IMR-90 (cell line): ENCODE data around the gene BMP8A. TPM values are rescaled to one million over a fixed set of nuclear protein-coding genes. Genes with fewer than 3 reads are reported as not detected.

ENCODE experiments used
- ATAC-seq: fragments of 200-7000 bp; cut with Tn5 transposase; 2 replicates; pipeline ENCODE4 v1.9.1; 2020; ENCODE audit warnings: low read depth, mild to moderate bottlenecking, moderate library complexity
- BruUV-seq: library from RNA; stranded (reverse); fragments of 400-500 nt; replicated peaks from 2 replicates; lab custom pipeline; 2021; lab: Mats Ljungman, UMichigan
- CTCF ChIA-PET: fragments of 300-600 bp; formaldehyde crosslinking; extraction: SDS; loops from one replicate; lab custom pipeline; 2021; ENCODE audit warnings: antibody characterized with exemption; lab: Yijun Ruan, JAX
- POLR2A ChIA-PET: fragments of 300-600 bp; sonication (Branson Sonifier 250); formaldehyde crosslinking; loops from one replicate; lab custom pipeline; 2022; ENCODE audit warnings: antibody characterized with exemption; ENCODE audit not compliant: unreplicated experiment; lab: Charles Lee
- DNase-seq: peaks from one replicate; pipeline ENCODE4 v3.0.0; 2013
- H2AFZ ChIP-seq: replicated peaks from 2 replicates; pipeline ENCODE3; 2013; ENCODE audit warnings: low read length, mild to moderate bottlenecking; ENCODE audit not compliant: poor library complexity
- H2AK5ac ChIP-seq: 2 replicates; pipeline ENCODE4 v1.6.1; 2013; ENCODE audit warnings: low read depth, low read length, inconsistent platforms
- H2AK9ac ChIP-seq: replicated peaks from 2 replicates; pipeline ENCODE3; 2013; ENCODE audit warnings: mild to moderate bottlenecking, low read depth, low read length, moderate library complexity; ENCODE audit not compliant: poor library complexity
- H2BK120ac ChIP-seq: 2 replicates; pipeline ENCODE4 v1.6.1; 2013; ENCODE audit warnings: low read depth, low read length, inconsistent platforms
- H2BK15ac ChIP-seq: 3 replicates; pipeline ENCODE4 v1.6.1; 2013; ENCODE audit warnings: low read depth, low read length, inconsistent platforms
- H2BK20ac ChIP-seq: 2 replicates; pipeline ENCODE4 v1.6.1; 2013; ENCODE audit warnings: low read depth, mild to moderate bottlenecking, inconsistent platforms, low read length, moderate library complexity
- H2BK5ac ChIP-seq: 2 replicates; pipeline ENCODE4 v1.6.1; 2013; ENCODE audit warnings: mild to moderate bottlenecking, low read depth, low read length, inconsistent platforms; ENCODE audit not compliant: poor library complexity, severe bottlenecking
- H3K14ac ChIP-seq: replicated peaks from 2 replicates; pipeline ENCODE4 v1.6.1; 2013; ENCODE audit warnings: low read depth, low read length, inconsistent platforms
- H3K18ac ChIP-seq: 2 replicates; pipeline ENCODE4 v1.6.1; 2013; ENCODE audit warnings: low read depth, low read length, control low read depth
- H3K23ac ChIP-seq: 2 replicates; pipeline ENCODE4 v1.6.1; 2013; ENCODE audit warnings: low read depth, low read length, inconsistent platforms
- H3K27ac ChIP-seq: 2 replicates; pipeline ENCODE4 v1.5.1; 2013; ENCODE audit warnings: mild to moderate bottlenecking, control low read depth, low read length; ENCODE audit not compliant: insufficient read depth
- H3K27me3 ChIP-seq: 2 replicates; pipeline ENCODE4 v1.6.1; 2013; ENCODE audit warnings: low read length; ENCODE audit not compliant: control insufficient read depth, insufficient read depth
- H3K36me3 ChIP-seq: 2 replicates; pipeline ENCODE4 v1.6.1; 2013; ENCODE audit warnings: low read length, mixed read lengths; ENCODE audit not compliant: control insufficient read depth, insufficient read depth
- H3K4ac ChIP-seq: 2 replicates; pipeline ENCODE4 v1.6.1; 2013; ENCODE audit warnings: low read depth, low read length, inconsistent platforms
- H3K4me1 ChIP-seq: 2 replicates; pipeline ENCODE4 v1.6.1; 2013; ENCODE audit warnings: low read length, mixed read lengths; ENCODE audit not compliant: control insufficient read depth, insufficient read depth
- H3K4me2 ChIP-seq: 2 replicates; pipeline ENCODE4 v1.6.1; 2013; ENCODE audit warnings: low read depth, mild to moderate bottlenecking, control low read depth, low read length, moderate library complexity
- H3K4me3 ChIP-seq: 2 replicates; pipeline ENCODE4 v1.5.1; 2013; ENCODE audit warnings: low read depth, mild to moderate bottlenecking, control low read depth, low read length, moderate library complexity; ENCODE audit not compliant: insufficient read depth
- H3K56ac ChIP-seq: 2 replicates; pipeline ENCODE4 v1.6.1; 2013; ENCODE audit warnings: low read length, inconsistent platforms; ENCODE audit not compliant: insufficient read depth; ENCODE audit errors: extremely low read depth
- H3K79me1 ChIP-seq, 2 experiments: 2 replicates each; pipeline ENCODE4 v1.6.1; 2013; ENCODE audit warnings: low read length in 2 of 2, inconsistent platforms in 1 of 2, low read depth in 1 of 2
- H3K9ac ChIP-seq: 2 replicates; pipeline ENCODE4 v1.6.1; 2013; ENCODE audit warnings: low read depth, low read length, control low read depth
- H3K9me1 ChIP-seq: 2 replicates; pipeline ENCODE4 v1.6.1; 2013; ENCODE audit warnings: low read length, inconsistent platforms; ENCODE audit not compliant: insufficient read depth
- H3K9me3 ChIP-seq: 2 replicates; pipeline ENCODE4 v1.6.1; 2013; ENCODE audit warnings: low read length; ENCODE audit not compliant: control insufficient read depth, insufficient read depth
- H4K20me1 ChIP-seq: 2 replicates; pipeline ENCODE4 v1.6.1; 2013; ENCODE audit warnings: low read length, inconsistent platforms; ENCODE audit not compliant: insufficient read depth
- H4K5ac ChIP-seq: 2 replicates; pipeline ENCODE4 v1.6.1; 2013; ENCODE audit warnings: mild to moderate bottlenecking, low read depth, low read length, control low read depth
- H4K8ac ChIP-seq, 2 experiments: 2 replicates each; pipeline ENCODE4 v1.6.1; 2013; ENCODE audit warnings: low read depth in 2 of 2, low read length in 2 of 2, control low read depth in 1 of 2, inconsistent platforms in 1 of 2
- H4K91ac ChIP-seq: 2 replicates; pipeline ENCODE4 v1.6.1; 2013; ENCODE audit warnings: low read depth, low read length, inconsistent platforms; ENCODE audit not compliant: insufficient read depth
- BHLHE40 ChIP-seq: fragments of 150-350 bp; IDR thresholded peaks from 2 replicates; pipeline ENCODE4 v1.6.1; 2016; ENCODE audit warnings: mild to moderate bottlenecking, low read depth, low read length
- CEBPB ChIP-seq: IDR thresholded peaks from 2 replicates; pipeline ENCODE4 v1.6.1; 2012; ENCODE audit warnings: low read depth, low read length, improper control_type of control experiment
- CHD1 ChIP-seq: IDR thresholded peaks from 2 replicates; pipeline ENCODE4 v1.6.1; 2012; ENCODE audit warnings: low read depth, low read length, improper control_type of control experiment
- CTCF ChIP-seq: conservative IDR thresholded peaks from 2 replicates; pipeline ENCODE4 v1.5.1; 2012; ENCODE audit warnings: mild to moderate bottlenecking, low read depth, low read length, improper control_type of control experiment
- ELK1 ChIP-seq: fragments of 150-350 bp; IDR thresholded peaks from 2 replicates; pipeline ENCODE4 v1.6.1; 2016; ENCODE audit warnings: low read depth, mild to moderate bottlenecking, low read length, moderate library complexity, borderline replicate concordance
- FOS ChIP-seq: fragments of 150-350 bp; IDR thresholded peaks from 2 replicates; pipeline ENCODE4 v1.6.1; 2016; ENCODE audit warnings: low read depth, low read length
- MAFK ChIP-seq: IDR thresholded peaks from 2 replicates; pipeline ENCODE4 v1.6.1; 2012; ENCODE audit warnings: low read depth, low read length, improper control_type of control experiment
- MAZ ChIP-seq: IDR thresholded peaks from 2 replicates; pipeline ENCODE4 v1.6.1; 2012; ENCODE audit warnings: low read depth, mild to moderate bottlenecking, low read length, improper control_type of control experiment, moderate library complexity, borderline replicate concordance
- MXI1 ChIP-seq: IDR thresholded peaks from 2 replicates; pipeline ENCODE4 v1.6.1; 2012; ENCODE audit warnings: low read depth, mild to moderate bottlenecking, low read length, moderate library complexity, borderline replicate concordance
- NFE2L2 ChIP-seq: fragments of 150-350 bp; IDR thresholded peaks from 2 replicates; pipeline ENCODE4 v1.6.1; 2016; ENCODE audit warnings: low read depth, mild to moderate bottlenecking, low read length
- POLR2A ChIP-seq: IDR thresholded peaks from 2 replicates; pipeline ENCODE4 v1.6.1; 2012; ENCODE audit warnings: mild to moderate bottlenecking, low read depth, low read length
- RAD21 ChIP-seq: IDR thresholded peaks from 2 replicates; pipeline ENCODE4 v1.6.1; 2012; ENCODE audit warnings: low read length, improper control_type of control experiment
- RCOR1 ChIP-seq: IDR thresholded peaks from 2 replicates; pipeline ENCODE4 v1.6.1; 2012; ENCODE audit warnings: mild to moderate bottlenecking, low read length, improper control_type of control experiment; ENCODE audit not compliant: insufficient replicate concordance
- RFX5 ChIP-seq: IDR thresholded peaks from 2 replicates; pipeline ENCODE4 v1.8.0; 2012; ENCODE audit warnings: low read depth, mild to moderate bottlenecking, low read length, moderate library complexity
- SMC3 ChIP-seq: fragments of 150-350 bp; IDR thresholded peaks from 2 replicates; pipeline ENCODE4 v1.6.1; 2016; ENCODE audit warnings: low read depth, mild to moderate bottlenecking, antibody characterized with exemption, low read length, moderate library complexity
- USF2 ChIP-seq: fragments of 150-350 bp; IDR thresholded peaks from 2 replicates; pipeline ENCODE4 v1.6.1; 2017; ENCODE audit warnings: mild to moderate bottlenecking, antibody characterized with exemption, low read length, low read depth
- WGBS, 2 experiments: methylation state at CpG; one replicate each; pipeline versions ENCODE4 v1.1.5 to v1.1.7; 2013; ENCODE audit warnings: missing lambda C conversion rate in 2 of 2; ENCODE audit not compliant: insufficient read length in 1 of 2; ENCODE audit errors: extremely low coverage in 2 of 2; 5-methylcytosine and 5-hydroxymethylcytosine counted together
- dilution Hi-C: fragments of 300-500 bp; cut with HindIII; formaldehyde crosslinking; loops from one replicate; pipeline ENCODE4 v1.14.3; 2018; ENCODE audit warnings: low sequenced_read_pairs; ENCODE audit not compliant: unreplicated experiment
- in situ Hi-C: fragments of 300-500 bp; cut with MboI; formaldehyde crosslinking; loops from 3 replicates; pipeline ENCODE4 v1.14.3; 2019; ENCODE audit warnings: low sequenced_read_pairs, inconsistent platforms, mixed read lengths
- intact Hi-C: fragments of 100-400 bp; cut with micrococcal nuclease; formaldehyde crosslinking; loops from 2 replicates; pipeline ENCODE4 v1.10.0; 2022
- polyA plus RNA-seq, 3 experiments: library from polyadenylated mRNA; depleted of rRNA; stranded (reverse); fragments of >200 nt; gene quantifications; 2 replicates each; pipeline ENCODE4 v1.2.3, GENCODE V29; 2012; ENCODE audit warnings: low replicate concordance in 1 of 3
- total RNA-seq: library from RNA; depleted of rRNA; stranded (reverse); fragments of >200 nt; gene quantifications from 2 replicates; pipeline ENCODE4 v1.2.3, GENCODE V29; 2012

BMP8A gene
- total and polyA plus RNA-seq, 2 of the 4 experiments (the other 2 are of a cell fraction) = not detected

GRCh38 chr1:39445573-39445972 lies 45.9 kb upstream of the BMP8A start:
- Histone ChIP-seq H2BK120ac (no peak overlapping the region), H2BK20ac (no peak overlapping the region), H3K23ac (no peak overlapping the region), H3K14ac (no peak overlapping the region), H3K27ac (no peak overlapping the region), H3K9me1 (peaks cover 3% of the 10 kb centered on the region; the same call in 1 of the 2 replicates), H3K56ac (no peak overlapping the region), H3K9ac (no peak overlapping the region), H2AK9ac (no peak overlapping the region), H3K18ac (no peak overlapping the region), H2BK5ac (no peak overlapping the region), H4K91ac (no peak overlapping the region), H4K5ac (no peak overlapping the region), H4K20me1 (no peaks in the 10 kb centered on the region; the same call in 1 of the 2 replicates), H3K79me1 (peaks cover 17 to 44% of the 10 kb centered on the region in 2 experiments), H2AK5ac (no peak overlapping the region), H3K4ac (no peak overlapping the region), H3K27me3 (no peaks in the 10 kb centered on the region), H3K9me3 (no peaks in the 10 kb centered on the region), H2BK15ac (no peak overlapping the region), H3K36me3 (peaks cover 64% of the 10 kb centered on the region), H2AFZ (no peak overlapping the region), H3K4me3 (no peak overlapping the region), H3K4me2 (no peak overlapping the region), H3K4me1 (0 out of 2 replicates have a peak, but pooled peaks cover 1% of the 10 kb centered on the region), H4K8ac (no peak overlapping the region)
- ChIA-PET POLR2A (no interaction called here), CTCF (no interaction called here)
- WGBS, 2 experiments = no CpG with 5 or more reads among the region's 2 CpGs
- in situ Hi-C loops (no loop called here), intact Hi-C loops (no loop called here), dilution Hi-C loops (no loop called here)
- TF ChIP-seq MAZ = no peak
- no peak for TF ChIP-seq RFX5
- TF ChIP-seq CHD1 = no peak
- no peak for TF ChIP-seq RCOR1
- no peak for TF ChIP-seq RAD21
- no peak for TF ChIP-seq MXI1
- no peak for TF ChIP-seq MAFK
- TF ChIP-seq BHLHE40 = no peak
- no peak for TF ChIP-seq CTCF
- TF ChIP-seq CEBPB = no peak
- no peak for TF ChIP-seq SMC3
- no peak for TF ChIP-seq NFE2L2
- no peak for TF ChIP-seq FOS
- TF ChIP-seq USF2 = no peak
- TF ChIP-seq ELK1 = no peak
- TF ChIP-seq POLR2A = no peak
- ATAC-seq (no peak), DNase-seq (no peak)
- no TSS peak for BruUV-seq
